Suppressor macrophage (primary cell): ENCODE results near the gene HSPBAP1.
"Not testable (repeated sequence)": the region's sequence is repeated elsewhere in the genome, so short reads cannot be mapped to it uniquely, and the experiment has no call there.

ENCODE experiments used
- DNase-seq, 4 experiments: peaks; one replicate each; pipeline ENCODE4 v3.0.0-alpha.2; 2020 to 2022

Gene HSPBAP1

DNA sequence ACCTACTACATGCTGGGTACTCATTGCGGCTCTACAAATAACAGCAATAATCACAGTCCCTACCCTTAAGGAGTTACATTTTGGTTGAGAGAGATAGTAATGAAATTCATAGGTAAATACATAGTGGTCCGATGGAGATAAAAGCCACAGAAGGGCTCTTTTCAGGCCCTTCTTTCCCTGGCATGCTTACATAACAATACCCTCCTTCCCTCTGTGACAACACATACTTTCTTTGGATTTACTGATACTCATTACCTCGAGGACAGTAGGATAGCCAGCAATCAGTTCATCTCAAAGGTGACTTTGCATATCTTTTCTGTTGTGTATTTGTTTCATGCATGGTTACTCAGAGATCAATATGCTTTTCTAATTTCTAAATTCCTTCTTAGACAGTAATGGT lies 54.5 kb downstream of the HSPBAP1 start:
- DNase-seq: no peak

GRCh38 chr3:122732682-122733525 lies 60.7 kb downstream of the HSPBAP1 start:
- DNase-seq: not testable (repeated sequence)

GRCh38 chr3:122730240-122730639 lies 63.4 kb downstream of the HSPBAP1 start:
- DNase-seq: no peak

DNA sequence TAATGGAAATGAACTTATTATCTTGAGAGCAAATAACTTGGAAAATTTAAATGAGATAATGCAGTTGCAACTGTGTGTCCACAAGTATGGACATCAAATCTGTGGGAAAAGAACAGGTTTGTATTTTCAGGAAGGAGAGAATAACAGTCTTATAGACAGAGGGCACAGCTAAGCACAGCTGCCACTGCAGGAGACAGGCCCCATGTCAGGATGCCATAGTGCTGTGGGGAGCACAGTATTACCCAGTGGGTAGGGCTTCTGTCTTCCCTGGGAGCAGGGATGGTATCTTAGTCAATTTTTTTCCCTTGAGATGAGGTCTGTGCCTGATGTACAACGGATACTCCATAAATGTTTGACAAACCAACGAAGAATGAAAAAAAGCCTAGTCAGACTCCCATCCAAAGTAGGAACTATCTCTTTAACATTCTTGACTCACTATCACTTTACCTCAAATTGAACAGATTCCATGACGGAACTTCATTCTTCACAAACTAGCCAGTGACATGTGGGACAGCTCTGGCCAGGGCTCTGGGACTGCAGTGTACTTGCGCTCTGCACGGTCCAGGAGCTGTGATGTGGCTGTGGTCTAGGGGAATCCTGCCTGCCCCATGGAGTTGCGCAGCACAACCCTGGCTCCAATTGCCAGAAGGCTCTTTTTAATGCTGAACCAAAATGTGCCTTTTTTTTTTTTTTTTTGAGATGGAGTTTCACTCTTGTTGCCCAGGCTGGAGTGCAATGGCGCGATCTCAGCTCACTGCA lies 64.7 kb downstream of the HSPBAP1 start:
- no peak for DNase-seq

DNA sequence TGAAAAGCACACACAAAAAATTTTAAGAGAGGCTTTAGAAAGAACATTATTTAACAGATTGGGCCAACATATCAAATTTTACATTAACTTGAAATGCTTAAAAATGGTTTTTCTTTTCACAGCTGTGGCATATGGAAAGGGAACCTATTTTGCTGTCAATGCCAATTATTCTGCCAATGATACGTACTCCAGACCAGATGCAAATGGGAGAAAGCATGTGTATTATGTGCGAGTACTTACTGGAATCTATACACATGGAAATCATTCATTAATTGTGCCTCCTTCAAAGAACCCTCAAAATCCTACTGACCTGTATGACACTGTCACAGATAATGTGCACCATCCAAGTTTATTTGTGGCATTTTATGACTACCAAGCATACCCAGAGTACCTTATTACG lies 65.4 kb downstream of the HSPBAP1 start:
- DNase-seq: no peak

DNA sequence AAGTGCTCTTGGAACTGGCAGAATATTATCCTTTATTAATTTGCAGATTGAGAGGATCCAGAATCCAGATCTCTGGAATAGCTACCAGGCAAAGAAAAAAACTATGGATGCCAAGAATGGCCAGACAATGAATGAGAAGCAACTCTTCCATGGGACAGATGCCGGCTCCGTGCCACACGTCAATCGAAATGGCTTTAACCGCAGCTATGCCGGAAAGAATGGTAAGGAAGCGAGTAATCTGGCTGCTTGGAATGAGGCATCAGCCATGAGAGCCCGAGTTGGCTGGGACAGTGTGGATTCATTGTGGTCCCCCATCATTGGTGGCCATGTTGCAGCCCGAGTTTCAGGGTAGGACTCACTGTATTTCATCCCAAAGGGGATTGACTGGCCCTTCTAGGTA lies 65.9 kb downstream of the HSPBAP1 start:
- no peak for DNase-seq

GRCh38 chr3:122727294-122727693 lies 66.3 kb downstream of the HSPBAP1 start:
- peak; percentile 28 to 61 (median 50) for DNase-seq

DNA sequence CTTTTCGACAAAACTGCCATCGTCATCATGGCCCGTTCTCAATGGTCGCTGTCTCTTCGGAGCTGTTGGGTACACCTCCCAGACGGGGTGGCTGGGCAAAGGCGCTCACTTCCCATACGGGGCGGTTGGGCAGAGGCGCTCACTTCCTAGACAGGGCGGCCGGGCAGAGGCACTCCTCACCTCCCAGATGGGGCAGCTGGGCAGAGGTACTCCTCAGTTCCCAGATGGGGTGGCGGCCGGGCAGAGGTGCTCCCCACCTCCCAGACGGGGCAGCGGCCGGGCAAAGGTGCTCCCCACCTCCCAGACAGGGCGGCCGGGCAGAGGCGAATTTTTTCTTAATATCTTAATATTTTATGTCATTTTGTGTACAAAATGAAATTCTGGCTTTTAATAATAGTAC lies 68.5 kb downstream of the HSPBAP1 start:
- no peak for DNase-seq

DNA sequence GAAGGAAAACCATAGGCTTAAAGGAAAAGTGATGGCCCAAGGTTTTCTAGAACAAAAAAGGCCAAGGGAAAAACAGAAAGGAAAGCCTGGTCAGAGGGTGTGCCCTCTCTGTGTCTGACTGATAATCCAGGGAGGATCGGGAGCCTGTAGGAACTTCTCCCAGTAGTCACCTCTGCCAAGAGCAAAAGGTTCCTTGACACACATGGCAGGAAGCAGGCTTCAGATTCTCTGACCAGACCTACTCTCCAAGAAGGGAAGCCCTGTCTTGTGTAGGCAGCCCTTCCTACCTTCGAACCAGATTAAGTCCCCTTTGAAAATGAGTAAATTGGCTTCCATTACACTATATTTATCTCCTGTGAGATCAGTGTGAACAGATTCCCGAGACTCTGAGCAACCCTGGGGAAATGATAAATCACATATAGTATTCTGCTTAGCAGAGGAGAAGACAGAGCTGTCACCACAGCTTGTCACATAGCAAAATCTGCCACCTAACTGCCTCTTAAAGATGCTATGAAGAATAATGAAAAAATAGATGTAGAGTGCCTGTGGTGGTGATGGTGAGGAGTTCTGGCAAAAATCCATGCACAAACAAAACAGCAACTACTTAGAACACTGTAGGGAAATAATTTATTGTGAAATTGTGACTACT lies 74.2 kb downstream of the HSPBAP1 start:
- no peak for DNase-seq

DNA sequence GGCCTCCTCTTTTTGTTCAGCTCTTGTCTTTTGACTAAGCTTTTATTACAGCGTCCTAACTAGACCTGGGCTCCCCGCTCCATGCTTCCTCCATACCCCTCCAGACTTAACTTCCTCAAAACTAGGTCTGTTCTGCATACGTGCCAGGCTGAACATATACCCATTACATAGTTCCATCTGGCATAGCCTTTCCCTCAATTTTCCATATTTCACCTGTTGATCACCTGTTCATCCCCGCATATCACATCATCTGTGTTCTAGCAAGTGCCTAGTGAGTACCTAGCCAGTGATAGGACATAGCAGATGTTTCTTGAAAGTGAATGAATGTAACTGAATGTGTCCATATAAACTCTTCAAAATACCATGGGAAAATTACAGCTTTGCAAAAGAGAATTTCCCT lies 77.0 kb downstream of the HSPBAP1 start:
- peak in 1 of 4 experiments; percentile 14 for DNase-seq

GRCh38 chr3:122714273-122714672 lies 79.4 kb downstream of the HSPBAP1 start:
- DNase-seq: no peak

- DNase-seq: peak in 1 of 4 experiments; percentile 13
These were observed 82.9 kb downstream of the HSPBAP1 start for GRCh38 chr3:122710616-122711251.

DNA sequence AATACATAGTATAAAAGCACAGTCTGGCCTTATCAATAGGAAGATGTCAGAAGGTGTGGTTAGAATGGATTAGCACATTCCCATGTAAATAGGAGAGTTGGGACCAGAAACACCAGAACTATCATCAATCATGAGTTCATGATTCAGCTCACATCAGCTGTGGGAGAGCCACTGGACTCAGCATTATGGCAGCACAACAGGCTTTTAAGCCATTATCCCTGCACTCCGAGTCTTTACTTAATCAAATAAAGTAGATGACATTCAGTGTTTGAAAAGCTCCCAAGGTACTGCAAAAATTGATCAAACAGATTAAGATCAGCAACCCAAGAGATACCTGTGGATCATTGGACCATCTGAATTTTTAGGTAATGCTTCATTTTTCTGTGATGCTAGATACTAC lies 88.3 kb downstream of the HSPBAP1 start:
- no peak for DNase-seq

GRCh38 chr3:122700193-122700592 lies 93.4 kb downstream of the HSPBAP1 start:
- DNase-seq: no peak

DNA sequence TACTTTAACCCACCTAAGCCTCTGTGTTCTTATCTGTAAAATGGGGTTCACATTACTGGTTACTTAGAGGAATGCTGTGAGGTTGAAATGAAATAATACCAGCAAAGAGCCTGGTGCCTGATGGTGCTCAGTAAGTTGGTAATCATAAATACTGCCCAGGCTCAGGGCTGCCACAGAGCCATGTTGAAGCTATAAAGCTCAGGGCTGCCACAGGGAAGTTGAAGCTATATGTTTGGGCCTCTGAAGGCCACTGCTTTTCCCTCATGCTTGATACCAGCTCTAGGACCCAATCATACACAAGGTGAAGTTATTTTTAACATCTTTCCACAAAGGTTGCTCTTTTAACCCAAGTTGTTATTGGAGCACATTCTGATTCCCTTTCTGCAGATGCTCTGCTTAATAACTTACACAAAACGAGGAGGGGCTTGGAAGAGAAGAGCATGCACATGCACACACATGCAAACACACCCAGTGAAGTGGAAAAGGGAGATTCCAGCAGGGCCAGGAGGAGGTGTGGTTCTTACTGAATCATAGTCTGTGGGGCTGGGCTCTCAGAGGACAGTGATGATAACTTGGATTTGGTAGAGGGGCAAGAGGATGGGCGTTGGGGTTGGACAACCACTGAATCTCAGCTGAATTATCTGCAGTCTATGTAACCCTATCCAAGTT lies 95.5 kb downstream of the HSPBAP1 start:
- DNase-seq: no peak

- DNase-seq: no peak
These were observed 97.6 kb downstream of the HSPBAP1 start for GRCh38 chr3:122695927-122696561.

- DNase-seq: no peak
These were observed 98.7 kb downstream of the HSPBAP1 start for GRCh38 chr3:122694966-122695365.

DNA sequence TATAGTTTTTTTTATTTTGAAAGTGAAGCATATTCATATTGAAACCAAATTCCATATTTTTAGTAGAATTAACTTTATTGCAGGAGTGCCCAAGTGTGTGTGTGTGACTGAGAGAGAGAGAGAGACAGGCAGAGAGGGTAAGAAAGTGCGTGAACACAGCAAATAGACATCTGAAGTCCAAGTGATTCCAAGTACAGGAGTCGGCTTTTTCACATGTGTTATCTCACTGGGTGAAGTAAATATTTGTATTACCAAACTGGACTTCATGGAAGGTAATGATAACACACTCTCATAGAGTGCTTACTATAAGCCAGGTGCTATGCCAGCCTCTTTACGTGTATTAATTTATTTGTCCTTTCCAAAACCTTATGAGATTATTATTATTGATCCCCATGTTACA lies 101.0 kb downstream of the HSPBAP1 start:
- no peak for DNase-seq

DNA sequence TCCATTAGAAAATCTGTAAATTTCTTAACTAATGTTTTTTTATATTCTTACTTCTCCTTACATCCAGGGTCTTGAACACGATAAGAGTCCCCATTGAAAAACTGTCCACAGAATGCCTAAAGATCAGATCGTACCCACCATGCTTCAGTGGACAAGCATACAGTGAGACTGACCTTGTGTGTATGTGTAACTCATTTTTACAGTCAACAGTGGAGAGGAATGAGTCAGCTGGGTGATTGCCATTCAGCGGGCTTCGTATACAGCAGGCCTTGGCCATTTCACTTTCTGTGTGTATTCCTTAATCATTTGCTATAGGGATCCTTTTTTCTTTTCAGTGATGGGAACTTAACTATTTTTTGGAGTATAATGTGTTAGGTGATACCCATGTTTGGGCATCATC lies 102.4 kb downstream of the HSPBAP1 start:
- no peak for DNase-seq

GRCh38 chr3:122690096-122690495 lies 103.5 kb downstream of the HSPBAP1 start:
- DNase-seq: no peak
